Kidney (tissue), 14 donors: ENCODE measurements around the gene KLHL29. TPM values are rescaled to one million over a fixed set of nuclear protein-coding genes. Genes with fewer than 3 reads are reported as not detected.

Experiments used
- DNase-seq, 5 donors: peaks; one replicate each; pipeline ENCODE4 v3.0.0-alpha.2; 2013 to 2020
- FAIRE-seq: peaks from 2 replicates; lab custom pipeline; 2012; peaks lifted over from hg19 to GRCh38; lab: Jason Lieb, UNC
- H3K27ac ChIP-seq, 2 donors: one replicate each; pipeline ENCODE4 v1.7.0; 2013; ENCODE audit warnings: low read depth in 2 of 2, low read length in 2 of 2, inconsistent platforms in 1 of 2
- H3K27me3 ChIP-seq: one replicate; pipeline ENCODE4 v1.7.1; 2013; ENCODE audit warnings: low read length, inconsistent platforms; ENCODE audit not compliant: control insufficient read depth, insufficient read depth
- H3K36me3 ChIP-seq, 3 donors: one replicate each; pipeline versions ENCODE4 v1.7.0 to v1.7.1; 2013; ENCODE audit warnings: low read length in 3 of 3, control low read depth in 1 of 3, inconsistent platforms in 1 of 3; ENCODE audit not compliant: insufficient read depth in 3 of 3, control insufficient read depth in 2 of 3
- H3K4me1 ChIP-seq, 3 donors: one replicate each; pipeline versions ENCODE4 v1.7.0 to v1.7.1; 2013; ENCODE audit warnings: low read length in 3 of 3, inconsistent platforms in 1 of 3, low read depth in 1 of 3; ENCODE audit not compliant: control insufficient read depth in 2 of 3, insufficient read depth in 2 of 3
- H3K4me3 ChIP-seq, 3 donors: one replicate each; pipeline versions ENCODE4 v1.7.0 to v1.8.1; 2013; ENCODE audit warnings: low read length in 3 of 3, control low read depth in 1 of 3, inconsistent platforms in 1 of 3
- H3K9ac ChIP-seq, 3 donors: one replicate each; pipeline versions ENCODE4 v1.7.0 to v1.7.1; 2013; ENCODE audit warnings: low read length in 3 of 3, control low read depth in 1 of 3, inconsistent platforms in 1 of 3
- H3K9me3 ChIP-seq, 3 donors: one replicate each; pipeline versions ENCODE4 v1.7.0 to v1.7.1; 2013; ENCODE audit warnings: low read length in 3 of 3, control low read depth in 1 of 3, inconsistent platforms in 1 of 3; ENCODE audit not compliant: control insufficient read depth in 2 of 3, insufficient read depth in 1 of 3
- intact Hi-C: fragments of 100-400 bp; cut with DNase I; formaldehyde crosslinking; loops from one replicate; pipeline ENCODE4 v1.11.1; 2022
- polyA plus RNA-seq: library from polyadenylated mRNA; stranded (reverse); fragments of 350-450 nt; fragmentation: Illumina TruSeq; extraction: RNeasy Lipid Tissue Mini Kit (QIAGEN cat#74804); gene quantifications from one replicate; pipeline ENCODE4 v1.2.3, GENCODE V29; 2014; ENCODE audit warnings: low read depth, low replicate concordance; ENCODE audit not compliant: insufficient read depth
- total RNA-seq: library from RNA; stranded (reverse); fragmentation: NEBNext Ultra II Directional; extraction: Animal tissue kit (Norgen Biotek cat#: 25700); gene quantifications from one replicate; pipeline ENCODE4 v1.2.1, GENCODE V29; 2021
- TF ChIP-seq, protein P1 (sequence below): IDR thresholded peaks from 3 replicates; pipeline ENCODE4 v1.5.1; 2012; ENCODE audit warnings: mild to moderate bottlenecking, moderate library complexity, borderline replicate concordance; ENCODE audit not compliant: insufficient read depth; ENCODE audit errors: extremely low read depth
- donor health status: control.
- donor health status: control.
- donor health status: control.
- donor health status: control.
- donor health status: control.
- donor health status: DM: yes; HTN: yes; CAD: no.
- donor health status: Normal renal cell carcinoma (clear cell type).

KLHL29 gene
- total and polyA plus RNA-seq, 2 donors from 2014 or later, result 1.5 to 10.5 TPM

DNA sequence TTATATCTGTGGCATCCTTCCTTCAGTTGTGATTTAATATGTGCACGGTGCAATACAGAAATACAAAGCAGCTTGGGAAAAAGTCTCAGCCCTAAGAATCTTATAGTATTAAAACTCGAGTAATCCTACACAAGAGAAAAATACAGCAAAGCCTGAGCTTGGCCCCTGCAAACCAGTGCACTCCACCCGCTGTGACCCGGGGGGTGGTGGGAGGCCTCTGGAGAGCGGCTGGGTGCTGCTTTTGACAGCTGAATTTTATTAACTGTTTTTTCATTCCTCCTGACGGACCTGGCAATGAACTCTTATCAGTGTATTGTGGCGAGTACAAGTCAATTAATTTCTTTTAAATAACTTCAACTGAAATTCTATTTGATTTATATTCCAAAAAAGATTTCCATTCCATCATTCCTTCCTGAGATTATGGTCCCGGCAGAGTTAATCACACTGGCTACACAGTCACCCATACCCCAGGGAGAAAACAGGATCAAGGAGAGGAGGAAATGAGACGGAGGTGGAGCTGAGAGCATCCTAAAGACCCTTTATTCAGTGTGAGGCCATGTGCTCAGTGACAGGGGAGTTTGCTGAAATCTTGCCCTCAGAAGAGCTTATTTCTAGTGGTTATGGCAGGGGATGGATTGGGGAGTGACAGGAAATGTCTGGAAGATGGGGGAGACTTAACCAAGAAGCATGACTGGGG lies 124.8 kb downstream of the KLHL29 start:
- no peak overlapping the region for H3K27ac ChIP-seq
- FAIRE-seq, result no peak

DNA sequence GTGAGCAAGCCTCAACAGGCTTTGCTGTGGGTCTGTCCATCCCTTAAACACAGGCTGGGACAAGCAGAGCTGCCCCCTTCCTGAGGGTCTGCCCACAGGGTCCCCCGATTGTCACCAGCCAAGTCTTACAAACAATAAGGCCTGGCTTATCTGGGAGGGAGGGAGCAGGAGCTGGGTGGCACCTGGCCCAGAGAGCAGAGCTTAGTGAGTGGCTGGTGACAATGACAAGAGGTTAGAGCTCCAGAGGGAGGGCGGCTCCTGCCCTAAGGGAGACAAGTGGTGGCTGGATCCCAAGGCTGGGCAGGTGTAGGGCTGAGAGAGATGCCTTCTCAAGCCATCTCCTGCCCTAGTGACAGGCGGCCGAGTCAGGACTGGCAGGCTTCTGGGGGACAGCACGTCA lies 125.5 kb downstream of the KLHL29 start:
- Histone ChIP-seq H3K9ac (no peak overlapping the region), H3K9me3 (no peaks in the 10 kb centered on the region), H3K4me3 (no peak overlapping the region), H3K27ac (no peak overlapping the region), H3K36me3 (no peaks in the 10 kb centered on the region), H3K4me1 (peaks cover 0 to 4% (median 4%) of the 10 kb centered on the region in 3 donors), H3K27me3 (no peaks in the 10 kb centered on the region)
- TF ChIP-seq, protein P1, sequence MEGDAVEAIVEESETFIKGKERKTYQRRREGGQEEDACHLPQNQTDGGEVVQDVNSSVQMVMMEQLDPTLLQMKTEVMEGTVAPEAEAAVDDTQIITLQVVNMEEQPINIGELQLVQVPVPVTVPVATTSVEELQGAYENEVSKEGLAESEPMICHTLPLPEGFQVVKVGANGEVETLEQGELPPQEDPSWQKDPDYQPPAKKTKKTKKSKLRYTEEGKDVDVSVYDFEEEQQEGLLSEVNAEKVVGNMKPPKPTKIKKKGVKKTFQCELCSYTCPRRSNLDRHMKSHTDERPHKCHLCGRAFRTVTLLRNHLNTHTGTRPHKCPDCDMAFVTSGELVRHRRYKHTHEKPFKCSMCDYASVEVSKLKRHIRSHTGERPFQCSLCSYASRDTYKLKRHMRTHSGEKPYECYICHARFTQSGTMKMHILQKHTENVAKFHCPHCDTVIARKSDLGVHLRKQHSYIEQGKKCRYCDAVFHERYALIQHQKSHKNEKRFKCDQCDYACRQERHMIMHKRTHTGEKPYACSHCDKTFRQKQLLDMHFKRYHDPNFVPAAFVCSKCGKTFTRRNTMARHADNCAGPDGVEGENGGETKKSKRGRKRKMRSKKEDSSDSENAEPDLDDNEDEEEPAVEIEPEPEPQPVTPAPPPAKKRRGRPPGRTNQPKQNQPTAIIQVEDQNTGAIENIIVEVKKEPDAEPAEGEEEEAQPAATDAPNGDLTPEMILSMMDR, result no peak
- intact Hi-C loops, result no loop called here
- DNase-seq, result no peak
- FAIRE-seq, result no peak

More for the DNA sequence above, 124.8 kb downstream of the KLHL29 start:
- H3K36me3 ChIP-seq, result no peaks in the 10 kb centered on the region
- H3K9ac ChIP-seq, result no peak overlapping the region
- TF ChIP-seq, protein P1, result no peak
- H3K4me1 ChIP-seq, result peaks cover 0 to 4% (median 4%) of the 10 kb centered on the region in 3 donors
- no peak overlapping the region for H3K4me3 ChIP-seq
- H3K27me3 ChIP-seq, result no peaks in the 10 kb centered on the region
- no peak for DNase-seq
- intact Hi-C loops, result no loop called here
- H3K9me3 ChIP-seq, result no peaks in the 10 kb centered on the region

- no peak for FAIRE-seq
- H3K27me3 ChIP-seq, result no peaks in the 10 kb centered on the region
- no peak overlapping the region for H3K4me3 ChIP-seq
- no peak overlapping the region for H3K27ac ChIP-seq
- DNase-seq, result no peak
- H3K9me3 ChIP-seq, result no peaks in the 10 kb centered on the region
- no peaks in the 10 kb centered on the region for H3K36me3 ChIP-seq
- intact Hi-C loops, result no loop called here
- H3K4me1 ChIP-seq, result no peaks in the 10 kb centered on the region
- H3K9ac ChIP-seq, result no peak overlapping the region
- TF ChIP-seq, protein P1, result no peak
Observed at GRCh38 chr2:23512778-23513177, 127.8 kb downstream of the KLHL29 start.
